ENCODE data around the gene CBLIF. TPM values are rescaled to one million over a fixed set of nuclear protein-coding genes. Genes with fewer than 3 reads are reported as not detected.

The CBLIF gene
- total and polyA plus RNA-seq, 2 of the 13 experiments (the other 11 are each of a cell fraction or from before 2014, with no cell fraction given): not detected

GRCh38 chr11:59782080-59782479, 63.2 kb downstream of the CBLIF start:
- H4K20me1 ChIP-seq (ENCODE audit: insufficient read depth, low read length): no peaks in the 10 kb centered on the region
- H3K27me3 ChIP-seq (ENCODE audit: control insufficient read depth in 1 of 2, insufficient read depth in 2 of 2, low read length in 2 of 2): no peaks in the 10 kb centered on the region
- H3K4me1 ChIP-seq (ENCODE audit: insufficient read depth, low read length): peaks cover 25% of the 10 kb centered on the region
- ChIA-PET CTCF (ENCODE audit: low intra/inter-chr PET ratio, low total read pairs) (no interaction called here), POLR2A (no interaction called here)
- H3K27ac ChIP-seq (ENCODE audit: extremely low read length, insufficient read depth, low read length): no peak overlapping the region
- H3K9me3 ChIP-seq (ENCODE audit: low read length): no peaks in the 10 kb centered on the region
- 93% methylated on average over 2 of the region's 2 CpGs for WGBS (ENCODE audit: low lambda C conversion rate)
- intact Hi-C loops (cut with micrococcal nuclease; ENCODE audit: unreplicated experiment): loop anchor here (1.0 kb wide), 1 partner anchor 15 kb away; no protein-coding TSS in a partner anchor
- no peak overlapping the region for H3K4me2 ChIP-seq (ENCODE audit: low read depth, low read length)
- TF ChIP-seq ZSCAN31 (CRISPR knock-in tag; IDR thresholded peaks at IDR 0.05; ENCODE audit: low read depth) (no peak), KLF12 (CRISPR knock-in tag; IDR thresholded peaks at IDR 0.05; ENCODE audit: borderline replicate concordance) (no peak)
- H2AFZ ChIP-seq (ENCODE audit: low read length): no peak overlapping the region
- no peak overlapping the region for H3K9ac ChIP-seq (ENCODE audit: insufficient read depth, low read depth, low read length)
- no peaks in the 10 kb centered on the region for H3K79me2 ChIP-seq (ENCODE audit: insufficient read depth, low read length)
- H3K4me3 ChIP-seq (replicated peaks in 1 of 3; ENCODE audit: insufficient read depth in 1 of 3, low read depth in 2 of 3, low read length in 3 of 3): no peak overlapping the region
- in situ Hi-C loops (cut with HindIII; ENCODE audit: extremely low pct_ligation_motif_present, low pct_unique_long_range_greater_than_20kb): no loop called here
- no peak for DNase-seq (ENCODE audit: low spot score)
- no TSS peak for BruUV-seq (replicated peaks)
- H3K36me3 ChIP-seq (replicated peaks in 1 of 2; ENCODE audit: control insufficient read depth in 1 of 2, insufficient read depth in 2 of 2, low read length in 2 of 2): peaks cover 2 to 3% of the 10 kb centered on the region in 2 experiments; a peak in 2 of 5 replicates
- FAIRE-seq: no peak
- ATAC-seq: no peak

- no peak for FAIRE-seq
- Histone ChIP-seq H4K20me1 (ENCODE audit: insufficient read depth, low read length) (no peaks in the 10 kb centered on the region), H3K4me2 (ENCODE audit: low read depth, low read length) (no peak overlapping the region), H3K4me3 (replicated peaks in 1 of 3; ENCODE audit: insufficient read depth in 1 of 3, low read depth in 2 of 3, low read length in 3 of 3) (no peak overlapping the region), H3K27ac (ENCODE audit: extremely low read length, insufficient read depth, low read length) (no peak overlapping the region), H3K36me3 (replicated peaks in 1 of 2; ENCODE audit: control insufficient read depth in 1 of 2, insufficient read depth in 2 of 2, low read length in 2 of 2) (peaks cover 2 to 3% of the 10 kb centered on the region in 2 experiments; a peak in 3 of 5 replicates), H3K27me3 (ENCODE audit: control insufficient read depth in 1 of 2, insufficient read depth in 2 of 2, low read length in 2 of 2) (no peaks in the 10 kb centered on the region), H2AFZ (ENCODE audit: low read length) (no peak overlapping the region), H3K79me2 (ENCODE audit: insufficient read depth, low read length) (no peaks in the 10 kb centered on the region), H3K4me1 (ENCODE audit: insufficient read depth, low read length) (peaks cover 29% of the 10 kb centered on the region), H3K9me3 (ENCODE audit: low read length) (no peaks in the 10 kb centered on the region), H3K9ac (ENCODE audit: insufficient read depth, low read depth, low read length) (no peak overlapping the region)
- no peak for ATAC-seq
- BruUV-seq (replicated peaks): no TSS peak
- 58% methylated on average over 1 of the region's 1 CpG for WGBS (ENCODE audit: low lambda C conversion rate)
- intact Hi-C loops (cut with micrococcal nuclease; ENCODE audit: unreplicated experiment): no loop called here
- no peak for TF ChIP-seq RAD51 (IDR thresholded peaks at IDR 0.05; ENCODE audit: borderline replicate concordance)
- TF ChIP-seq NFKB2 (CRISPR knock-in tag; IDR thresholded peaks at IDR 0.05; ENCODE audit: borderline replicate concordance): no peak
- TF ChIP-seq RBM22 (optimal IDR thresholded peaks at IDR 0.05; ENCODE audit: low read length): no peak
- TF ChIP-seq PCBP2 (optimal IDR thresholded peaks at IDR 0.05; ENCODE audit: low read depth, low read length, poor library complexity, severe bottlenecking): no peak
- TF ChIP-seq AHR (CRISPR knock-in tag; IDR thresholded peaks at IDR 0.05): no peak
- TF ChIP-seq REL (CRISPR knock-in tag; conservative IDR thresholded peaks at IDR 0.05): no peak
- TF ChIP-seq ZNF713 (CRISPR knock-in tag; IDR thresholded peaks at IDR 0.05): no peak
- TF ChIP-seq ZFY (CRISPR knock-in tag; IDR thresholded peaks at IDR 0.05): no peak
- CTCF ChIA-PET (ENCODE audit: low intra/inter-chr PET ratio, low total read pairs): no interaction called here
- POLR2A ChIA-PET: no interaction called here
- DNase-seq (ENCODE audit: low spot score): no peak
- in situ Hi-C loops (cut with HindIII; ENCODE audit: extremely low pct_ligation_motif_present, low pct_unique_long_range_greater_than_20kb): no loop called here
These were observed 65.8 kb downstream of the CBLIF start for GRCh38 chr11:59779487-59779886.

Other genes with a start within 250 kb of the CBLIF start
- gene OSBP, start 229.7 kb downstream of the CBLIF start, total RNA-seq (2016; rRNA removed; fragmentation: Illumina TruSeq; extraction: Trizol): 13.5 and 23.0 TPM in 2 replicates
- gene OSBP, start 229.7 kb downstream of the CBLIF start, polyA plus RNA-seq (2011; rRNA removed): 12.1 and 12.5 TPM in 2 replicates
- 12.9 and 16.6 TPM in 2 replicates for gene PATL1, start 176.5 kb downstream of the CBLIF start, total RNA-seq (2016; rRNA removed; fragmentation: Illumina TruSeq; extraction: Trizol)
- gene PATL1, start 176.5 kb downstream of the CBLIF start, polyA plus RNA-seq (2011; rRNA removed): 24.0 and 26.8 TPM in 2 replicates
- not detected in 2 replicates for gene OR10V1, start 131.7 kb downstream of the CBLIF start, total RNA-seq (2016; rRNA removed; fragmentation: Illumina TruSeq; extraction: Trizol)
- not detected in 2 replicates for gene OR10V1, start 131.7 kb downstream of the CBLIF start, polyA plus RNA-seq (2011; rRNA removed)
- gene STX3, start 90.1 kb downstream of the CBLIF start, total RNA-seq (2016; rRNA removed; fragmentation: Illumina TruSeq; extraction: Trizol): 24.0 and 28.7 TPM in 2 replicates
- 16.5 TPM in 2 replicates for gene STX3, start 90.1 kb downstream of the CBLIF start, polyA plus RNA-seq (2011; rRNA removed)
- gene MRPL16, start 34.7 kb downstream of the CBLIF start, total RNA-seq (2016; rRNA removed; fragmentation: Illumina TruSeq; extraction: Trizol): 62.6 and 77.8 TPM in 2 replicates
- 40.3 and 45.3 TPM in 2 replicates for gene MRPL16, start 34.7 kb downstream of the CBLIF start, polyA plus RNA-seq (2011; rRNA removed)
- gene TCN1, start 21.0 kb upstream of the CBLIF start, total RNA-seq (2016; rRNA removed; fragmentation: Illumina TruSeq; extraction: Trizol): not detected in 2 replicates
- gene TCN1, start 21.0 kb upstream of the CBLIF start, polyA plus RNA-seq (2011; rRNA removed): 0.05 TPM in 1 of 2 replicates, not detected in the other
- not detected in 2 replicates for gene OOSP3, start 33.3 kb upstream of the CBLIF start, total RNA-seq (2016; rRNA removed; fragmentation: Illumina TruSeq; extraction: Trizol)
- gene OOSP3, start 33.3 kb upstream of the CBLIF start, polyA plus RNA-seq (2011; rRNA removed): not detected in 2 replicates
- gene OOSP1, start 92.9 kb upstream of the CBLIF start, total RNA-seq (2016; rRNA removed; fragmentation: Illumina TruSeq; extraction: Trizol): not detected in 2 replicates
- gene OOSP1, start 92.9 kb upstream of the CBLIF start, polyA plus RNA-seq (2011; rRNA removed): not detected in 2 replicates
- not detected in 2 replicates for gene OOSP4A, start 118.5 kb upstream of the CBLIF start, total RNA-seq (2016; rRNA removed; fragmentation: Illumina TruSeq; extraction: Trizol)
- gene OOSP4A, start 118.5 kb upstream of the CBLIF start, polyA plus RNA-seq (2011; rRNA removed): not detected in 2 replicates
- not detected in 2 replicates for gene OOSP4B, start 171.7 kb upstream of the CBLIF start, total RNA-seq (2016; rRNA removed; fragmentation: Illumina TruSeq; extraction: Trizol)
- gene OOSP4B, start 171.7 kb upstream of the CBLIF start, polyA plus RNA-seq (2011; rRNA removed): not detected in 2 replicates
- not detected in 2 replicates for gene OOSP2, start 194.9 kb upstream of the CBLIF start, total RNA-seq (2016; rRNA removed; fragmentation: Illumina TruSeq; extraction: Trizol)
- not detected in 2 replicates for gene OOSP2, start 194.9 kb upstream of the CBLIF start, polyA plus RNA-seq (2011; rRNA removed)
- gene MS4A3, start 211.2 kb upstream of the CBLIF start, total RNA-seq (2016; rRNA removed; fragmentation: Illumina TruSeq; extraction: Trizol): not detected in 2 replicates
- not detected in 2 replicates for gene MS4A3, start 211.2 kb upstream of the CBLIF start, polyA plus RNA-seq (2011; rRNA removed)
- not detected in 2 replicates for gene MS4A2, start 243.2 kb upstream of the CBLIF start, total RNA-seq (2016; rRNA removed; fragmentation: Illumina TruSeq; extraction: Trizol)
- not detected in 2 replicates for gene MS4A2, start 243.2 kb upstream of the CBLIF start, polyA plus RNA-seq (2011; rRNA removed)